ENCODE data around the gene MRPL23.

MRPL23 gene

DNA sequence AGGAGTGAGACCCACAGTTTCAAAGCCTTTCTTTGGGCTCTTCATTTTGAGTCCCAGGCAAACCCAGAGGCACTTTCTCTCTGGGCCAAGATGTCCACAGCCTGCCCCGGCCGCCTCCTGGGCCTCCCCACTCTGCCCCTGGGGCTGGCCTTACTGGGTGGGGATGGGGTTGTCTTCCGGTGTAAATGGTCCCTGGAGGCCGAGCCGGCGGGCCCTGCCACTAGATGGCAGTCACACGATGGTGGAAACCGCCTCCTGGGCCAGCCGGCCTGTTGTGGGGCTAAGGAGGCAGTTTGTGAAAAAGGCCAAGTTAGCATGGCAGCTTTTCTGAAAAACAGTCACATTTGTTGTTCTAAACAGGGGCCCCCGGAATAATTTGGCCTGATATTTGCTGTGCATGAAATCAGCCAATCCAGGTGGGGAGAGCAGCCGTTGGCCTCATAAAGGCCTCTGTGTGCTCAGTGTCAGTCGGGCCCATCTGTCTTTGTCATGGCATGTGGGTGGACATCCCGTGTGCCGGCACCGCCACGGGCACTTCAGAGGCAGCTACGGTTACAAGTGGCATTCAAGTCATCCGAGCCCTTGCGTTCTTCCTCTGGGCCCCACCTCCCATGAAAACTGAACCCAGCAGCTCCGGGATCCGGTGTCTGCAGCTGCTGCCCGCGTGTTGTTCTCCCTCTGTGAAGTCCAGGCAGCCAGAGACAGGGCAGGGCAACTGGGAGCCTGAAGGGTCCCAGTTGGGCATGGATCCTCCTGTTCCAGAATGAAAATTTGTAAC, 6.5 kb downstream of the MRPL23 start:
- DNase-seq (ENCODE audit: low spot score) = no peak

- no peak for DNase-seq (ENCODE audit: low spot score)
Observed at GRCh38 chr11:1958367-1958766, 11.2 kb downstream of the MRPL23 start.

- DNase-seq (ENCODE audit: low spot score) = no peak
Observed at GRCh38 chr11:1959786-1960185, 12.7 kb downstream of the MRPL23 start.

DNA sequence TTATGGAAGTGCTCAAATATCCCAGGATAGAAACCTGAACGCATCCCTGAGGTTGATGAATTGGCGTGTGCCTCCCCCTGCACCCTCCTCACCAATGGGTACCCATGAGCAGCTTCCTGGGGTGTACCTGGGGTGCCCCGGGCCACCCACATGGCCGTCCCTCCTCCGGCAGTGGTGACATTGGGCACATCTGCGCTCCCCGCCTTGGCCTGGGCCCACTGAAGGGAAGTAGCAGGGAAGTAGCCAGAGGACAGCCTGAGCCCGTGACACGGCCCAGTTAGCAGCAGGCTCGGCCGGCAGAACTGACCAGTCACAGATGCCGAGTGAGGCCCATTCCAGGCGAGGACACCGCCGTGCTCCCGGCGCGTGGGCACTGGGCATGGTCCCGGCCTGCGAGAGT, 16.7 kb downstream of the MRPL23 start:
- DNase-seq (ENCODE audit: low spot score) = no peak

DNA sequence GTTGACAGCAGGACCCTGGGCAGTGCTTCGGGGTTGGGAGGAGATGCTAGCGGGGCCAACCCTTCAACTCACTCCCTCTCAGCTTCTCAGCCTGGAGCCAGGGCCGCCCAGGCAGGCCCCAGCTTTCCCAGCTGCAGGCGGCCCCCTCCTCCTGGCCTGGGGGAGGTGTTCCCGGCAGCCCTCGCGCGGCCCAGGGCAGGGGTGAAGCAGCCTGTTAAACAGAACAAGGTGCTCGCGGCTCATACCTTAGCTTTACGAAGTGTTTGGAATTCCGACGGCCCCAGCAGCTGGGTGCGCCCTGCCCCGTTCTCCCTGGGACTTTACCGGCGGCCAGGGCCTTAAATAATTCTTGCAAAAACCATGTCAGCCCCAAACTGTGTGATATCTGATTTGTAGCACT, 17.2 kb downstream of the MRPL23 start:
- no peak for DNase-seq (ENCODE audit: low spot score)

DNA sequence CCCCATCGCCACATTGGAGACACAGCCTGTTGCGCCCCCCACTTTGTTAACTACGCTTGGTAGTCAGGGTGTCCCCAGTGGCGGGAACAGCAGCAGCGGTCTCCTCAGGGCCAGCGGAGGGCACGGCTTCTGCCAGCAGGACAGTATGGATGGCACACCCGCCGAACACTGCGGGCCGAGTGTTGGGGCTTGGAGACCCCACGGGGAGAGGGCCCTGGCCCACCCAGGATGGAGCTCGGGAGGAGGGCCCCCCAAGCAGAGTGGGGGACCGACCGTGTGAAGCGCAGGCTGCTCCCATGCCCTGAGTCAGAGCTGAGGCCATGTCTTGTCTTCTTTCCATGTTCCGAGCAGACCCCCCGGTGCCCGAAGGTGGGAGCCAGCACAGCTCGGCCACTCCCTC, 17.8 kb downstream of the MRPL23 start:
- DNase-seq (ENCODE audit: low spot score) = no peak

- no peak for DNase-seq (ENCODE audit: low spot score)
Observed at GRCh38 chr11:1966531-1966930, 19.4 kb downstream of the MRPL23 start.

DNA sequence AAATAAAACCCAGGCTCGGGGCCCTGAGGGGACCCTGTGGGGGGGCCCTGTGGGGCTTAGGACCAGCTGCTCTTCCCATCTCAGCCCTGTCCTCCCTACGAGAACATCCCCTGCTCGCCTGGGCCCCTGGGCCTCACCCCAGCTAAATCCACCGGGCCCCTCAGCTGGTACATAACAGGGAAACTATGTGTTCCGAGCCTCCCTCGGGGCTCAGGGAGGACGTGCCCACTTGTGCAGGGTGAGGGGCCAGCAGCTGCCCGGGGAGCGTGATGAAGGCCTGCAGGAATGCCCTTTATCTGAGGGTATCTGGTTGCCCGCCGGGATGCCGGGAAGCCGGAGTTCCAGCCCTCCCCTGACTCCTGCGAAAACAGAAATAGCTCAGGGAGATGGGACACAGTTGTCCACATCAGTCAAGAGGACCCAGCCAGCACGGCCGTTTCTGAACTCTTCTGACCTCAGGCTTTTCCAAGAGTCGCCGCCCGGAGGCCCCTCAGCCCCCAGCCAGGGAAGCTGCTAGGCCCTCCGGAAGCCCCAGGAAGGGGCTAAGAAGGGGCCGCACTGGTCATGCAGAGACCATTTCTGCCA, 20.6 kb downstream of the MRPL23 start:
- no peak for DNase-seq (ENCODE audit: low spot score)

GRCh38 chr11:1968454-1969002, 21.4 kb downstream of the MRPL23 start:
- no peak for DNase-seq (ENCODE audit: low spot score)

GRCh38 chr11:1969035-1969434, 21.9 kb downstream of the MRPL23 start:
- no peak for DNase-seq (ENCODE audit: low spot score)

DNA sequence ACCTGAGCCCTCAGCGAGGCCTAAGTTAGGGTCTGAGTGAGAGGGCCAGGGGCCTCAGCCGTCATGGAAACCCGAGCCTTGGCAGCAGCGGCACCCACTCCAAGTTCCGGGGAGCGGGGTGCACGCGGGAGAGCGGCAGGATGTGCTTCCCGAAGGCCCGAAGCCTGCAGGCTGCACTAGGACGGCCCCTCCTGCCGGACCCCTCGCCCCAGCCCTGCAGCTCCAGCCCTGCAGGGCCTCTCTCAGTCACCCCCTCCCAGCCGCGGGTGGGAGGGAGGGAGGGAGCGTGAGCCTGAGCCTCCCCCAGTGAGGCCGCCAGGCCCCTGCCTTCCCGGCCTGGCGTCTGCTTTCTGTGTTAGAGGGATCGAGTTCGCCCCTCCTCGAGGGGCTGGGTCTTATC, 22.6 kb downstream of the MRPL23 start:
- no peak for DNase-seq (ENCODE audit: low spot score)

DNA sequence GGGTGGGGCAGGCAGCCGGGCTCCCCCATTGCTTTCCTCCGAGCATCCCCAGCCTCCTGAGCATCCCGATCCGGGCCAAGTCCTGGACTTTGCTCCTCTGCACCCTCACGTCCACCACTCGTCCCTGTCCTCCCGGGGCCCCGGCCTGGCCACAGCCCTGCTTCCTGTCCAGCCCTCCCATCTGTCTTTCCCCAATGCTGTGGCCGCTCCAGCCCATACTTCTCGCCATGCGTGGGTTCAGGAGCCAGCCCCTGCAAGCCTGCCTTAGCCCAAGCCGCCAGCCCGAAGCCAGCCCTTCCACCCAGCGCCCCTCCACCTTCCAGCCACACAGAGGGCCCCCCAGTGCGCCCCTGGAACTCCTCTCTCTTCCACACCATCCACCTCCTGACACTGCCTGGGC, 23.8 kb downstream of the MRPL23 start:
- DNase-seq (ENCODE audit: low spot score) = no peak

GRCh38 chr11:1975185-1975584, 28.1 kb downstream of the MRPL23 start:
- DNase-seq (ENCODE audit: low spot score) = no peak

- DNase-seq (ENCODE audit: low spot score) = no peak
Observed at GRCh38 chr11:1978720-1979473, 31.8 kb downstream of the MRPL23 start.

- no peak for DNase-seq (ENCODE audit: low spot score)
Observed at GRCh38 chr11:1979607-1980006, 32.5 kb downstream of the MRPL23 start.

DNA sequence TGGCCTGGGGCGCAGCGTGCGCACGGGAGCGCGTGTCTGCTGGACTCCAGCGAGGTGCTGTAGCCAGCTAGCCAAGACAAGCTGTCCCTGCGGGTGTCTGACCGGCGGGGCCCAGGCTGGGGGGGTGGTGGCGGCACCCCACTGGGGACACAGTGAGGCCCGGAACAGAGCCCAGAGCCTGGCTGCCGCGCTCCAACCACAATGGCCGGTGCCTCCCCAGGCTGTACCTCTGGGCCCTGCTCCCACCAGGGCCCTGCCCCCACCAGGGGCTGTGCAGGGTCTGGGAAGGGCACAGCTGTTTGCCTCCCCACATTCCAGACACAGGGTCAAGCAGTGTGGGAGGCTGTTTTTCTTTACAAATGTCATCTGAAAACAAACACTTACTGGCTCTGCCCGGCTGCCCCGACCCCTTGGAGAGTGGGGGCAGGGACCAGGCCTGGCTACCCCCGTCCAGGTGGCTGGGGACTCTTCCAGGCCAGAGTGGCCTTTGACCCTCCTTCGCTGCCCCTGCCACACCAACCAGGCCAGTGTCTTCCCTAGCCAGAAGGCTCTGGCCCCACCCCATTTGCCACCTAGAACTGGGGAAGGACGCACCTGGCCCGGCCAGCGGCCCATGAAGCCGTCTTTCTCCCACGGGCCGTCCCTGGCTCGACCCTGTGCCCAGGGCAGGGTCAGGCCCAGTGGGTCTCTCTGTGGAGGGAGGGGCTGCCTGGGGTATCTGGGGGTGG, 35.9 kb downstream of the MRPL23 start:
- DNase-seq (ENCODE audit: low spot score) = no peak

DNA sequence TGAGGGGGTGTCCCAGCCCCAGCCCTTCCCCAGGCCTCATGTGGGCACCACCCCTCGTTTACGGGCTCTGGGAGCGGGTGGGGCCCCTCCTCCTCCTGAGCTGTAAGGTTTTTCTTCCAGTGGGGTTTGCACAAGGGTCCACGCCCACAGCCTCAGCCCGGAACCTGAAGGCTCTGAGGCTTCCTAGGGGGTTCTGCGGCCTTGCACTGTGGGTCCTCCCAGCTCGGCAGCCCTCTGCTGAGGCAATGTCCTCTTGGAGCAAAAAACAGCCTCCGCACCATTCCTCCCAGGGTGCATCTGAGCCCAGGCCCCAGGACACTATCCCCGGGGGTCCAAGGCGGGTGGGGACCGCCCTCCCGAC, 36.4 kb downstream of the MRPL23 start:
- DNase-seq (ENCODE audit: low spot score) = no peak

DNA sequence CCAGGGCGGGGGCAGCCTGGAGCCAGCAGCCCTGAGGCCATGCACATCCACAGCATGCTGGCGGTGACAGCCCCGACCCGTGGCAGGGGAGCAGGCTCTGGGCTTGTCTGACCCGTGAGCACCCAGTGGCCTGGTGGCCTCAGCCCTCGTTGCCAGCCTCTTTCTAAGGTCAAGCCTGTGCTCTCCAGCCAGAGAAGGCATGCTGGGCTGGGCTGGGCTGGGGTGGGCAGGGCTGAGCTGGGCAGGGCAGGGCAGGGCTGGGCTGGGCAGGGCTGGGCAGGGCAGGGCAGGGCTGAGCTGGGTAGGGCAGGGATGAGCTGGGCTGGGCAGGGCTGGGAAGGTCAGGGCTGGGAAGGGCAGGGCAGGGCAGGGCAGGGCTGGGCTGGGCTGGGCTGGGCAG, 39.9 kb downstream of the MRPL23 start:
- DNase-seq (ENCODE audit: low spot score) = no peak

DNA sequence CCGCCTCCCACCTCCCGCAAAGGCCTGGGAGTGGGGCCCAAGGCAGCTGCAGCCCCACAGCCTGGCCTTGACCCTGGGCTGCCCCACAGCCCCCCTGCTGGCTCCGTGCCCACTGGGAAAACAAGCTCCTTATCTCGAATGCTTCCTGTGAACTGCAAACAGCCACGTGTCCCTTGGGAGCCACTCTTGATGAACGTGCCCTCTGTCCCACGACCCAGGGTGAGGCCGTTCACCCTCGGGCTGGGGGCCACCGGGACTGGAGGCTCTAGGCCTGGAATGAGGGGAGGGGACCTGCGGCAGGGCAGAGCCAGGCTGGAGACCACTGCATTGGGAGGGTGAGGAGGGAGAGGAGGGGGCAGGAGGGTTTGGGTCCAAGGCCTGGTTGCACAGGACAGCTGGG, 41.0 kb downstream of the MRPL23 start:
- DNase-seq (ENCODE audit: low spot score) = no peak

GRCh38 chr11:1988667-1989317, 41.7 kb downstream of the MRPL23 start:
- DNase-seq (ENCODE audit: low spot score) = no peak

DNA sequence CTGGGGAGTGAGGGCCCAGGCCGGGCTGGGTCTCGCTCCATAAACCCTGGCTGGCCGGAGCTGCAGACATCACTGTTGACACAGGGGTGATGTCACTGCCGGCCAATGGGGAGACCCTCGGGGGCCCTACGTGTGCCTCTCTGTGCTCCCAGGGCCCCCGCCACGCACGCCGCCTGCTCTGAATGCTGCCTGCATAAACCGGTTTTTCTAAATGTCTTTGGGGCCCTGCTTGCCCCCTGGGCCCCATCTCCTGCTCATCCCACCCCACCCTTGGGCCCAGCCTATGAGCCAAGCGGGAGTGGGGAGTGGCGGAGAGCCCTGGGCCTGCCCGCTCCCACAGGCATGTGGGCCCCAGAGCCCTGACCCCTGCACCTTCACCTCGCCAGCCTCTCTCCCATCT, 42.8 kb downstream of the MRPL23 start:
- DNase-seq (ENCODE audit: low spot score) = no peak
